ENCODE data around the gene CEP43. TPM values are rescaled to one million over a fixed set of nuclear protein-coding genes. Genes with fewer than 3 reads are reported as not detected.

CEP43 gene
- total RNA-seq, 1 donor from 2014 or later = 11.8 TPM

GRCh38 chr6:166960609-166960978, 38.6 kb upstream of the CEP43 start:
- FAIRE-seq (no peak), DNase-seq (ENCODE audit: low read depth) (no peak)

GRCh38 chr6:166966268-166966667, 32.9 kb upstream of the CEP43 start:
- Histone ChIP-seq H3K36me3 (ENCODE audit: control insufficient read depth, insufficient read depth, low read length) (no peaks in the 10 kb centered on the region), H3K4me3 (ENCODE audit: low read depth, low read length) (no peak overlapping the region), H3K27me3 (ENCODE audit: control insufficient read depth, insufficient read depth, low read length) (no peaks in the 10 kb centered on the region)
- FAIRE-seq (no peak), DNase-seq (ENCODE audit: low read depth) (no peak)
- TF ChIP-seq CTCF (IDR thresholded peaks at IDR 0.05; ENCODE audit: insufficient read depth, low read length, severe bottlenecking) = no peak

More at GRCh38 chr6:166960609-166960978, 38.6 kb upstream of the CEP43 start:
- no peak for TF ChIP-seq CTCF (IDR thresholded peaks at IDR 0.05; ENCODE audit: insufficient read depth, low read length, severe bottlenecking)
- H3K4me3 ChIP-seq (ENCODE audit: low read depth, low read length) = no peak overlapping the region
- no peaks in the 10 kb centered on the region for H3K27me3 ChIP-seq (ENCODE audit: control insufficient read depth, insufficient read depth, low read length)
- H3K36me3 ChIP-seq (ENCODE audit: control insufficient read depth, insufficient read depth, low read length) = no peaks in the 10 kb centered on the region

GRCh38 chr6:166969390-166970002, 29.7 kb upstream of the CEP43 start:
- no peak for DNase-seq (ENCODE audit: low read depth)
- Histone ChIP-seq H3K4me3 (ENCODE audit: low read depth, low read length) (no peak overlapping the region), H3K27me3 (ENCODE audit: control insufficient read depth, insufficient read depth, low read length) (no peaks in the 10 kb centered on the region), H3K36me3 (ENCODE audit: control insufficient read depth, insufficient read depth, low read length) (no peaks in the 10 kb centered on the region)
- no peak for TF ChIP-seq CTCF (IDR thresholded peaks at IDR 0.05; ENCODE audit: insufficient read depth, low read length, severe bottlenecking)
- no peak for FAIRE-seq

- Histone ChIP-seq H3K4me3 (ENCODE audit: low read depth, low read length) (no peak overlapping the region), H3K36me3 (ENCODE audit: control insufficient read depth, insufficient read depth, low read length) (no peaks in the 10 kb centered on the region), H3K27me3 (ENCODE audit: control insufficient read depth, insufficient read depth, low read length) (no peaks in the 10 kb centered on the region)
- TF ChIP-seq CTCF (IDR thresholded peaks at IDR 0.05; ENCODE audit: insufficient read depth, low read length, severe bottlenecking) = no peak
- no peak for FAIRE-seq
- no peak for DNase-seq (ENCODE audit: low read depth)
Observed at GRCh38 chr6:166970091-166970490, 29.1 kb upstream of the CEP43 start.

- DNase-seq (ENCODE audit: low read depth) (no peak), FAIRE-seq (no peak)
- Histone ChIP-seq H3K27me3 (ENCODE audit: control insufficient read depth, insufficient read depth, low read length) (no peaks in the 10 kb centered on the region), H3K4me3 (ENCODE audit: low read depth, low read length) (no peak overlapping the region), H3K36me3 (ENCODE audit: control insufficient read depth, insufficient read depth, low read length) (no peaks in the 10 kb centered on the region)
- no peak for TF ChIP-seq CTCF (IDR thresholded peaks at IDR 0.05; ENCODE audit: insufficient read depth, low read length, severe bottlenecking)
Observed at GRCh38 chr6:166970776-166971175, 28.4 kb upstream of the CEP43 start.

GRCh38 chr6:166971271-166971670, 27.9 kb upstream of the CEP43 start:
- no peak for FAIRE-seq

More at GRCh38 chr6:166971271-166971670, 27.9 kb upstream of the CEP43 start:
- DNase-seq (ENCODE audit: low read depth) = no peak
- TF ChIP-seq CTCF (IDR thresholded peaks at IDR 0.05; ENCODE audit: insufficient read depth, low read length, severe bottlenecking) = no peak
- Histone ChIP-seq H3K27me3 (ENCODE audit: control insufficient read depth, insufficient read depth, low read length) (no peaks in the 10 kb centered on the region), H3K4me3 (ENCODE audit: low read depth, low read length) (no peak overlapping the region), H3K36me3 (ENCODE audit: control insufficient read depth, insufficient read depth, low read length) (no peaks in the 10 kb centered on the region)
